H1 (cell line): ENCODE data around the gene ASL.

Source experiments
- EP300 ChIP-seq, 2 experiments: IDR thresholded peaks; 1 replicate in 1 of 2; 2 replicates in 1 of 2; pipeline ENCODE4 v1.6.1; 2011 to 2012; ENCODE audit warnings: low read depth in 2 of 2, low read length in 2 of 2, mild to moderate bottlenecking in 2 of 2, borderline replicate concordance in 1 of 2, inconsistent platforms in 1 of 2, moderate library complexity in 1 of 2
- RBBP5 ChIP-seq: IDR thresholded peaks from 2 replicates; pipeline ENCODE4 v1.7.1; 2012; ENCODE audit warnings: low read depth, mild to moderate bottlenecking, inconsistent platforms, low read length, moderate library complexity, borderline replicate concordance
- RFX5 ChIP-seq: IDR thresholded peaks from 2 replicates; pipeline ENCODE4 v1.6.1; 2011; ENCODE audit warnings: low read depth, low read length, improper control_type of control experiment, borderline replicate concordance
- SP1 ChIP-seq: IDR thresholded peaks from 2 replicates; pipeline ENCODE4 v1.6.1; 2011; ENCODE audit warnings: low read depth, low read length
- TF ChIP-seq, protein P1 (sequence below), 3 experiments: IDR thresholded peaks; 1 replicate in 2 of 3; 2 replicates in 1 of 3; pipeline versions ENCODE4 v1.5.1 to v1.6.1; 2011; ENCODE audit warnings: low read length in 3 of 3, mild to moderate bottlenecking in 3 of 3, inconsistent platforms in 2 of 3, low read depth in 1 of 3, moderate library complexity in 1 of 3; ENCODE audit not compliant: insufficient read depth in 1 of 3; ENCODE audit errors: control extremely low read depth in 1 of 3

DNA sequence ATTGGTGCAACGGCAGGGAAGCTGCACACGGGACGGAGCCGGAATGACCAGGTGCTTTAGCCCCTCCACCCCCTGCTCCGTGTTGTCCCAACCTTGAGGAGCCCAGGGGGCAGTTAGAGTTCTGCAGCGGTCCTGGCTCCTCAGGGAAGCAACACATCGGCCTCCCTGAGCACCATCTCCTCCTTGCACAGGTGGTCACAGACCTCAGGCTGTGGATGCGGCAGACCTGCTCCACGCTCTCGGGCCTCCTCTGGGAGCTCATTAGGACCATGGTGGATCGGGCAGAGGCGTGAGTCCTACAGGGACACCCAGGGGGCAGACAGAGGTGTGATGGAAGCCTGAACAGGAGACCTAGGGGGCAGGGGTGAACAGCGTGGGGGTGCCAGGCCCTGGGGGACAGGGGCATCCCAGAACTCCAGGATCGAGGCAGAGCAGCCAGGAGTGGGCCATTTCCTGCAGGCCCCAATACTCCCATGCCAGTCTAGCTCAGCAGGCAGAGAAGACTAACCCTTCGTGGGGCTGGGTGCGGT lies 7.3 kb downstream of the ASL start:
- TF ChIP-seq, protein P1, sequence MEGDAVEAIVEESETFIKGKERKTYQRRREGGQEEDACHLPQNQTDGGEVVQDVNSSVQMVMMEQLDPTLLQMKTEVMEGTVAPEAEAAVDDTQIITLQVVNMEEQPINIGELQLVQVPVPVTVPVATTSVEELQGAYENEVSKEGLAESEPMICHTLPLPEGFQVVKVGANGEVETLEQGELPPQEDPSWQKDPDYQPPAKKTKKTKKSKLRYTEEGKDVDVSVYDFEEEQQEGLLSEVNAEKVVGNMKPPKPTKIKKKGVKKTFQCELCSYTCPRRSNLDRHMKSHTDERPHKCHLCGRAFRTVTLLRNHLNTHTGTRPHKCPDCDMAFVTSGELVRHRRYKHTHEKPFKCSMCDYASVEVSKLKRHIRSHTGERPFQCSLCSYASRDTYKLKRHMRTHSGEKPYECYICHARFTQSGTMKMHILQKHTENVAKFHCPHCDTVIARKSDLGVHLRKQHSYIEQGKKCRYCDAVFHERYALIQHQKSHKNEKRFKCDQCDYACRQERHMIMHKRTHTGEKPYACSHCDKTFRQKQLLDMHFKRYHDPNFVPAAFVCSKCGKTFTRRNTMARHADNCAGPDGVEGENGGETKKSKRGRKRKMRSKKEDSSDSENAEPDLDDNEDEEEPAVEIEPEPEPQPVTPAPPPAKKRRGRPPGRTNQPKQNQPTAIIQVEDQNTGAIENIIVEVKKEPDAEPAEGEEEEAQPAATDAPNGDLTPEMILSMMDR (IDR thresholded peaks at IDR 0.05; ENCODE audit: control extremely low read depth in 1 of 3, insufficient read depth in 1 of 3, low read depth in 1 of 3, low read length in 3 of 3): no peak
- TF ChIP-seq RBBP5 (no peak), RFX5 (no peak), EP300 (IDR thresholded peaks at IDR 0.05; ENCODE audit: borderline replicate concordance in 1 of 2, low read depth in 2 of 2, low read length in 2 of 2) (no peak), SP1 (no peak)
